GM21515 (cell line): ENCODE data around the gene RNU6-1.

Source experiments
- ATAC-seq: cut with Tn5 transposase; IDR thresholded peaks from one replicate; pipeline ENCODE4 v1.9.1; 2021; ENCODE audit not compliant: unreplicated experiment

The RNU6-1 gene

DNA sequence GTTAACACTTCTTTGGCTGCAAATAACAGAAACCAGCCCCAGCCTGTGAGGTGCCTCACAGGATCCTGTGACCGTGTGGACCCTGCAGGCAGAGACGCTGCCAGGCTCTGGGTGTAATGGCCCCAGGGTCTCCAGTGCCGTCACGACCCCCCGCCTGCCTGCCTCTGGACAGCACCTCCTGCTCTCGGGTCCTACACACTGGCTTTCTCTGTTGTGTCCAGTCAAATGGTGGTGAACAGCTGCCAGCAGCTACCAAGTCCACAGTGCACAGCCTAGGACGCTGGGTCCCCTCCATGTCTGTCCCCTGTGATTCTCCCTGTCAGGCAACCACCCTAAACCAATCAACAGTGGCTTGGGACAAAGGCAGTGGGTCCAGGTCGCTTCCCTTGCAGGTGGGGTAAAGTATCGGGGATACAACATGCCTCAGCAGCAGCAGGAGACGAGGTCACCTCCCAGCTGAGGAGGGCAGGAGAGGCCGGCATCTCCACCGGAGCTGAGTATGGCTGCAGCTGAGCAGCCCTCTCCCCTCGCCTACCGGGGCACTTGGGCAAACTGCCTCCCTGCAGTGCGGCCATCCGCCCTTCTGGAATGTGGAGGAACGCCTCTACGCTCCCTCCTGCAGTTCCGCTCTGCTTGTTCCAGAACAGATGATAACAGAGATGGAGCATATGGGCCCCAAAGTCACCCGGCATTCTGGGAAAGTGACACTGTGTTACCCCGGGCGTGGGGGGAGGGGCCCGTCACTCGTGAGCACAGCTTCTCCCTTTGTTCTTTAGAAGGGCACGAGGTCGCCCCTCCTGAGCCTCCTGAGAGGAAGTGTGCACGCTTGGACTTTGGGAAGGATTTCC is 35.6 kb downstream of the RNU6-1 start:
- no peak for ATAC-seq

DNA sequence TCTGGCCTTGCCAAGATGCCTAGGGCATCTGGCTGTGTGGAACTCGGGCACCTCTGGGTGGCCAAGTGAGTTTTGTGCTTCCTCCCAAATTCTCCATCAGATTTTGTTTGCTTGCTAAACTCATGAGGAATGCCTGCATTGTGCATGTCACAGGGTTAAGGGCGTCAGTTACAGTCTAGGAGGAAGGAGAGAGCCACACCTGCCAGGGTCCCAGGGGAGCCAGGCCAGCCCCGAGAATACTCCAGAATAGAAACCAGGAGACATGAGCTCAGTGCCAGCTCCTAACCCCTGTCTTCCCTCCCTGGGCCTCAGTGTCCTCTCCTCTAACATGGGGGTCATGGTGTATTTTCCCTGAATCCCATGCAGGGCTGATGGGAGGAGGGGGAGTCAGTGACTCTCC is 36.5 kb downstream of the RNU6-1 start:
- no peak for ATAC-seq

DNA sequence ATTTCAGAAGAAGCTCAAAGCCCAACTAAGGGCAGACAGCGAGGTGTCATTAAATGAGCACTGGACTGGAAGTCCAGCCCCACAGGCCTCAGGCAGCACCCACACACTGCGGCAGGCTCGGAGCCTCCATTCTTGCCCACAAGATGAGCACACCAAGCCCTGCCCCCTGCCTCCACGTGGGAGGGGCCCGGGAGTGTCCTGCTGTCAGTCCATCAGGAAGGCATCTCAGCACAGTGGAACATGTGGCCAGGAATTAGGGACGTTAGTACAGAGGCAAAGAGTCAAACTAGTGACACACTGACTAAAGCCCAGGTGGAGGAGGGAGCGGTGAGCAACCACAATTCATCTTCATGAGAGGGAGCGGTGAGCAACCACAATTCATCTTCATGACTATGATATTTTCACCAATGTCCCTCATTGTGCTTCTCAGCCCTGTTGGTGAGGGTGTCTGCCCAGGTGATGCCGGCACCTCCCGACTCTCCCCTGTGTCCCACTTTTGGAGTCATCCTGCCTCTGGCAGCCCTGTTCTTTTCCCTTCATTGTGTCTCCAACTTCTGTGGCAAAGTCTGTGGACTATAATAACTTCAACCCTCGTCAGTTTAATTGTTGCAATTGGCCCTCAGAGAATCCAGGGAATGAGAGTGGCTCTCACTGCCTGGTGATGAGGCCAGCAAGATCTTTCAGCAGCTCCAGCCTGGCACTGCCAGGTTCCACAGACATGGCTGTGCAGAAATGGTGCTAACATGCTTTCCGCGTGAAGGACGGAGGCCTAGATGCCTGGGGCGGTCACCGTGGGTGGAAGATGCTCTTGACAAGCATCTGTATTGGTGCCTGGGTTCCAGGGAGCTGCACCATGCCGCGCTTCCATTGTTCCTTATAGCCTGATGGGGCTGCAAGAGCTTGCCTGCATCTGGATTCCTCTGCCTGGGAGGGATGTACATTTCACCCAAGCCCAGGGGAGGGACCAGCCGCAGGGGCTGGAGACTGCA is 37.6 kb downstream of the RNU6-1 start:
- no peak for ATAC-seq

DNA sequence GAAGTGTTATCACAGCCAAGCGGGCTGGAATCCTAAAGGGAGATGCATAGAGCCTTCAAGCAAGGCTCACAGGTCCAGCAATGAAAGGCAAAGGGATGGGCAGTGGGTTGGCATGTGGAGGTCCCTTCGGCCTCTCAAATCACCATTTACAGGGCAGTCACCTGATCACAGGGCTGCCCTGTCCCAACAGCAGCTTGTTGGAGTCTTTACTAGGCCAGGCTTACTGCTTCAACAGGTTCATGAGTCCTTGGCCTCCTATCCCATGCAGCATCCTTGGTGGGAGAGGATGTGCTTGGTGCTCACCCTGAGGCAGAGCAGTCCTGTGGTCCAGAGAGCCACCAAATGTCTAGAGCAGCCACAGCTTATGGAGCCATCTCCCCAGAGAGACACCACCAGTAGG is 38.7 kb downstream of the RNU6-1 start:
- ATAC-seq, result no peak

DNA sequence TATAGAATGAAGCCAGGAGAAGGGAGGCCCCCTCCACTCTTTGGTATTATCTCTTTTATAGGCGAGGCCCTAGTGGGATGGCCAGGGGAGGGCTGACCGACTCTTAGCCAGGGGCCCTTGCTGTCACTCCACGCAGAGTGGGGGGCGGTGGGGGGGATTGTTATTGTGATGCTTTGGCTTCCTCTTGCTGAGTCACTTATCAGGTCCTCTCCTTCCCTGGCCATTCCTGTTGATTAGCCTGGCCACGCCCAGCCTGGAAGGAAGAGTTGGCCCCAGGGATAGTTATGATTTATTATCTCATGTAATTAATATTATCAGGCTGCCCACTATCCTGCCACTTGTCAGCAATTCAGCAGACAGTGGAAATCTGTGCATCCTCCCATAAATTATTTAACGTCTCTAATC is 40.0 kb downstream of the RNU6-1 start:
- ATAC-seq, result no peak

DNA sequence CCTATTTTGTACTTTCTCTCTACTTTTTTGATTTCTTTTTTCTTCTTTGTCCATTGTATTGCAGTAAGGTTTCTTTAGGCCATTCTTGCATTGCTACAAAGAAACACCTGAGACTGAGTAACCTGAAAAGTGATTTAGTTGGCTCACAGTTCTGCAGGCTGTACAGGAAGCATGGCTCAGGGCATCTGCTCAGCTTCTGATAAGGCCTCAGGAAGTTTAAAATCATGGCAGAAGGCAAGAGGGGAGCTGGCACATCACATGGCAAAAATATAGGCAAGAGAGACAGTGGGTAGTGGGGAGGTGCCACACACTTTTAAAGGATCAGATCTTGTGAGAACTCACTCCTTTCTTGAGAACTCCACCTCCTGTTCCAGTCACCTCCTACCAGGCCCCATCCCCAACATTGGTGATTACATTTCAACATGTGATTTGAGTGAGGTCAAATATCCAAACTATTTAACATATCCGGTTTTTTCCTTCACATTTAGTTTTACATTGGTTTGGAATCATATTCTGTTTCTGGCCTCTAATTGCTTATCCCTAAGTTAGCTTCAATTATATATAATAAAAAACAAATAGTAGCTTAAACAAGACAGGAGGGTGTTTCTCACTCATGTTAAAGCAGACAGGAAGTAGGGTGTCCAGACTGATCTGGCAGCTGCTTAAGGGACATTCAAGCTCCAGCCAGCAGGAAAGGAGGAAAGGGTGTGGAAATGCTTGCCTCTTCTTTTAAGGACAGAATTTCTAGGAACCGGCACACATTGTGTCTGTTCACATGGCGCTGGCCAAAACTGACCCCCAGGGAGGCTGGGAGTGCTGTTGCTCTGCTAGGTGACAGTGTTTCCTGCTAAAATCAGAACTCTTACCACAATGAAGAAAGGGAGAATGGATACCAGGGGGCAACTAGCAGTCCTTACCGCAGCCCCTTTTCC is 43.4 kb downstream of the RNU6-1 start:
- no peak for ATAC-seq

DNA sequence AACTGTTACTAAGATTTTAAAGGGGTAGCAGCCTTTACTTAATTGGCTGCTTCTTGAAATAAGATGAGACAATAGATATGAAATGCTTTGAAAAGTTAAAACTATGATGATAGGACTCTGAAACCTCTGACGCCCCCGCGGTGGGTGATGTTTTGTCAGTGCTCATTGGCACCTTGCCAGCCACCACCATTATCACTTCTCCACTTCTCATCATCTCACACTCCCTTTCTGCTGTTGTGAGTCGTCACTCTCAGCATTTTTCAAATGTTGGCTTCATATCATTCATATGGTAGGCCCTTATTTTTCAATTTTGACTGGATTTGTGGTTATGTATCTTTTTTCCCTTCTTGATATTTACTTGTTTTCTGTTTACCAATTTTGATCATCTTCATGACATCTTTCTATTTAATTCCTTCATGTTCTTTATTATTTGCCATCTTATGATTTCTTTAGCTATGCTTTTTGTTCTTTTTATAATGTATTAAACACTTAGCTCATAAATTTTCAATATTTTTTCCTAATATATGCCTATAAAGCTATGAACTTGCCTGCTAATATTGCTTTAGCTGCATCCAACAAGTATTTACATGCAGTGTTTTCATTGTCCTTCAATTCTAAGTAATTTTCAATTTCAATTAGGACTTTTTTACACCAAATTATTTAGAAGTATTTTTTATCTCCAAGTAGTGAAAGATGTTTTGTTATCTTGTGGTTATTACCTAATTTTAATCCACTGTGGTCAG is 44.8 kb downstream of the RNU6-1 start:
- no peak for ATAC-seq

DNA sequence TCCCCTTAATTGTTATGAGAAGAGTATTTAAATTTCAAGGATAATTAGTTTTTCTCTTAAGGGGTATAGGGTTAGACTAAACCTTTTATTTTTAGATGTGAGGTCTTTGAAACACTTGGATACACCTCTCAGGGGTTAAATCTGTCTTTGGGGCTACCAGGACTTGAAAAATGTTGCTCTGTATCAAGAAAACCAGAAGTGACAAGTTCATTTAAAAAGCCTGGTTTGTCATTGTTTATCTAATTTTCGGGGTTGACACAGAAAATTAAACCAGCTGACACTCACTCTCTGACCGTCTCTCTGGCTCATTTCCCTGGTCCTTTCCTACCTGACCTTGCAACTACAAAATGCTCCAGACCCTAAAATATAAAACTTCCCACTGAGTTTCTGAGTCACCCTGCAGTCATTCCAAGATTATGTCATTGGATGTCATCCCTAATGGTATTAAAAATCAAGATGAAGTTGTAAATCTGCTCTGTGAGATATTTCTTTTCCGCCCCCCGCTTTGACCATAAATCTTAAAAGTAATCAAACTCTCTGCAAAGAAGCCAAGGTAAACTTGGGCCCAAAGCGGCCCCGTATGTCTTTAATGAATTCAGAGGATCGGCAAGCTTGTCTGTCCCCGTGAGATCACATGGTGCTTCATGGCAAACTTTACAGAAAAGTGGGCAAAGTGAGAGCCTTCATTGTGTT is 47.4 kb downstream of the RNU6-1 start:
- no peak for ATAC-seq

DNA sequence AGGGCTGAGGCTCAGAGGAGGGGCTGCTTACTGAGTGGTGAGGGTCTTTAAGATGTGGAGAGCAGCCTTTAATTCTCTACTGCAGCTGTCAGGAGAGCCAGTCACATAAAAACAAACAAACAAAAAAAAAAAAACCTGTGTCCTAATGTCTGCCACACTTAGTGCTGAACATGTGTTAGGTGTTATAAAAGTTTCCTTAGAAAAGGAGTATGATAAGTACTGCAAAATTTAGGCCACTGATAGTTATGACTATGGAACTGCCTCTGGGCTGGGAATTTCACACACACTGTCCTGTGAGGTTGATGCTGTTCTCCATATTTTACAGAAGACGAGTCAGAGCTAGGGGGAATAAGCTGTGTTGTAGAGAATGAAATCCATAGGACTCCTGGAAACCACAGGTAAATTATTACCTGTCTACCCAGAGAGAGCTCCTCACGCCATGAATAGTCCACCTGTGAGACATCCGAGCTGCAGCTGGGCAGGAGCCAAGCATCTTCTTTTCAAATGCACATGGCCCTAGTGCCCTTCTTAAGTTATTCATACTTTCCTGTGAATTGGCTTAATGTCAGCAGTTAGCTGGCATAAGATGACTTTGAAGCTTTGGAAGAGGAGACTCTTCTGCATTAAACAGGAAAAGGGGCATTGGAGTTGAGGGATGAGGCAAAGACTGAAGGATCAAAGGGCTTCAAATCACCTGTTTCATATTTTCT is 49.1 kb downstream of the RNU6-1 start:
- ATAC-seq, result no peak
